ENCODE measurements around the gene CCDC13.

The CCDC13 gene

DNA sequence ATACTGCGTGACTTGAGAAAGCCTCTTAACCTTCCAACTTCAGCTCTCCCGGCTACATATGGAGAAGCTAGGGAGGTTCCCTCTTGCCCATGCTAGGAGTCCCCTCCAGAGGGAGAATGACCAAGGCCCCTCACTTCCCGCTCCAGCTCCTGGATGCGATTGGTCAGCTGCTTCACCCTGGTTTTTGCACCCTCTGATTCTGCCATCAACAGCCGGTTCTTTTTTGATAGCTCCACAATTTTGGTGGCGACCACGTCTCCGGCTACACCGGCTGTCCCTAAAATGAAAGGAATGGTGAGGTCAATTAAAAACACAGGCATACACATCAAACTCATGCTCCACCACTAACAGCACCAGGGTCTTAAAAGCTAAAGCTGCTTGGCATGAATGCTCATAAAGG lies 20.6 kb downstream of the CCDC13 start:
- no peak for DNase-seq (ENCODE audit: low spot score)

DNA sequence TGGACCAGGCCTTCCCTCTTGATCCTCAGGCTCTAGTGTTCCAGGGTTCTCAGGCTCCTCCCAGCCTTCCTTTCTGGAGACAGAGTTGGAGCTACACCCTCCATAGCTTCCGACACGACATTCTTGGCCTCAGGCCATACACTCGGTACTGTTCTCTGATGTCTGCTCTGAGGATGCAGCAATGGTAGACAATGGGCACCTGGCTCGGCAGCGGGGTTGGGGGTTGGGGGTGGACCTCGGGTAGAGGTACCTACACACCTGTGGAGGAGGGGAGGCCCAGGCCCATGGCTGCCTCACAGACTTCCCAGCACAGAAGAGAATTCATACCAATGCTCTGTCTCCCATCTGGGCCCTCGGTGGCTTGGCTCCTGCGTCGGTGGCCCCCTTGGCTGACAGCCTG lies 21.4 kb downstream of the CCDC13 start:
- DNase-seq (ENCODE audit: low spot score) = no peak

DNA sequence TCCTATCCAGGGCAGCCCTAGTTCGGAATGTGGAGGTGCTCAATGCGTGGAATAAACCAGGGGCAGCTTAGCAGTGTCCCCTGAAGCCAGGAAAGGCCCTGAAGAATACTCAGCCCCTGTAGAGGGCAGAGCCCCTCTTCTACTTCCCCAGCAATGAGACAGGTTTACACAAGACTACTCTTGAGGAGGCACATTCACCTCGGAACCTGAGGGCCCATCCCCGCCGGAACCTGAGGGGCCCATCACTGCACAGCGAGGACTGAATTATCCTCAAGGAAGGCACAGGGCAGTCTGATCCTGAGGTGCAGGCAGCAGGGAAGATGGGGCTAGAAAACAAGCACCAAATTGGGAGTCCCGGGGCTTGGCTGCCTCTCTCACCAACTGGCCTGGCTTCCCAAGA lies 22.2 kb downstream of the CCDC13 start:
- DNase-seq (ENCODE audit: low spot score) = no peak

- no peak for DNase-seq (ENCODE audit: low spot score)
These were observed 23.3 kb downstream of the CCDC13 start for GRCh38 chr3:42749753-42750231.

DNA sequence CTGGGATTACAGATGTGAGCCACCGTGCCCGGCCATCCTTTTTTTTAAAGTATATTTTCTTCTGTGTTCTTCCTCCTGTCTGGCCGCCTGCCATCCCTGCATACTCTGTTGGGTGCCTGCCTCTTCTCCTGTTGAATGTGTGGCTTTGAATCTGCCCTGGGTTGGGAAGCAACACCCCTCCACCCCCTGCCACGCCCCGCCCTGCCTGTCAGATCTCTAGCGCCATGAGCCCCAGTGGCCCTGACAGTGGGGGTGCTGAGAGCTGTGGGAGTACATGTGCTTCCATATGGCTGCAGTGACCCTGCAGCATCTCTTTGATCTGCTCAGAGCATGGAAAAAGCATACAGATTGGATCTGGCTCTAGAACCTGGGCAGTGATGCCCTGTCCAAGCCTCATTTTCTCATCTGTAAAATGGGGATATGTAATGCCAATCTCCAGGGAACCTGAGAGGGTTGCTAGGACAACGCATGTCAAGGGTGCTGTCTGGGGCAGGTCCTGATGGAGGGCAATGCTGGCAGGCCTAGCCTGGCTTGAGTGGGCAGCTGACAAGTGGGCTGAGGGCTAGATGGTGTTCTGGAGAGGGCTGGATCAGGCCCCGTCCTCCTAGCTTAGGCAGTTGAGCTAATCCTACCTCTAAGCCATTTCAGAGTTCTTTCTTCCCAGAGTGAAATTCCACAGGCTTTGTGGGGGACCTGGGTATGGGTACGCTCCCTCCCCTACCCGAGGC lies 23.9 kb downstream of the CCDC13 start:
- DNase-seq (ENCODE audit: low spot score) = no peak

- no peak for DNase-seq (ENCODE audit: low spot score)
These were observed 25.5 kb downstream of the CCDC13 start for GRCh38 chr3:42747581-42747980.

GRCh38 chr3:42746455-42747450 lies 26.3 kb downstream of the CCDC13 start:
- DNase-seq (ENCODE audit: low spot score) = no peak

DNA sequence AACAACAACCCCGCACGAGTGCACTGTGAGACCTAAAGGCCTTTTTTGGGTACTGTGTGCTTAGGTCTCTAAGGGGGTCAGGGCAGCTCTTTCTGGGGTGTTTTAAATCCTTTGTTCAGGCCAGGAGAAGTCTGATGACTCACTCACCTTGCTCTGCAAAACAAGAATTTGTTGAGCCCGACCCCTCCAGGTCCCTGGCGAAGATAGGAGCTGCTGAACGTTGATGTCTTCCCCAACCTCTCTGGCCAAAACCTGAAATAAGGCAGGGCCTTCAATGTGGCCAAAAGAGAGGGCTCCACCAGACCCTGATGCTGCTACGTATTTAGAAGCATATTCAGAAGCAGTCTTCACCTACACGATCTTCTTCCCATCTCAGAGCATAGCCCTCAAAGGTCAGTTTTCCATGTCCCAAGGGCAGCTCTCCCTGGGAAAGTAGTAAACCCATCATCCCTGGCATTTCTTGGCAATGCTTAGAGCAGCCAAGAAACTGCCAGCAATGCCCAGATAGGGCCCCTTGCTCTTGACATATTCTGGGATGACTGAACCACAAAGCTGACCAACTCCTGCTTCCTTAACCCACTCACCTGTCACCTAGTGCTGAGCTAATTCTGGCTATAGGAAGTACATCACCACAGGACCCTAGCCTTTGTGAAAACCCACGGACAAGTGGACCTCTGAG lies 27.1 kb downstream of the CCDC13 start:
- no peak for DNase-seq (ENCODE audit: low spot score)

DNA sequence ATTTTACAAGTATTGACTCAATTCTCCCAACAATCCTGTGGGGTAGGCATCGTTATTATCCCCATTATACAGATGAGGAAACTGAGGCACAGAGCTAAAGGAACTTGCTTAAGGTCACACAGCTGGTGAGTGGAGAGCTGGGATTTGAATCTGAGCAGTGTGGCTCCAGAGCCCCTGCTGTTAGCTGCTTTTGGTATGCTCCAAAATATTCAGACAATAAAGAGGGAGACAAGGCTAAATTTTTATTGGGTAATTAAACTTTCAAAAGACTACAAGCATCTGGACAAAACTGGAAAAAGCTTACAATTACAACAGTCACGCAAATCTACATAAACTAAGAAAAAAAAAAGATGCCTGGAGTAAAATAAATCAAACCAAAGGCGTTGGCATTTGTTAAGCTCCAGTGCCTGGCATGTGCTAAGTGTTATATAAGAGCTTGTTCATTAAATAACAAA lies 27.7 kb downstream of the CCDC13 start:
- DNase-seq (ENCODE audit: low spot score) = no peak

- DNase-seq (ENCODE audit: low spot score) = no peak
These were observed 29.7 kb downstream of the CCDC13 start for GRCh38 chr3:42743204-42743995.

DNA sequence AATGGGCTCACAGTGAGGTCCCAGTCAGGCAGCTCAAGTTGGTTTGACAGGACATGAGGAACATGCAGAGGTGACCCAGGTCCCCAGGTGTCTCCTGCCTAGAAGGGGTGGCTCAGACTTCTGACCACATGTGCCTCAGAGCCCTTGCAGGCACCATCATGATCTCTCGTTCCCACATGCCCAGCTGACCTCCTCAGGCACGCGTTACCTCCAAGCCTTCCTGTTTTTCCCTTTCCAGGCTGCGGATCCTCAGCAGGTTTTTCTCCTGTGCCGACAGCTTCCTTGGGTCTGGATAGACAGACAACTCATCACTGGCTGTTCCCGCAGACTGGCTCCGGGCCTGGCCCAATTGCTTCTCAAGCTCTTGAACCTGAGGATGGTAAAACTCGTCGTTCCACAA lies 30.4 kb downstream of the CCDC13 start:
- no peak for DNase-seq (ENCODE audit: low spot score)

DNA sequence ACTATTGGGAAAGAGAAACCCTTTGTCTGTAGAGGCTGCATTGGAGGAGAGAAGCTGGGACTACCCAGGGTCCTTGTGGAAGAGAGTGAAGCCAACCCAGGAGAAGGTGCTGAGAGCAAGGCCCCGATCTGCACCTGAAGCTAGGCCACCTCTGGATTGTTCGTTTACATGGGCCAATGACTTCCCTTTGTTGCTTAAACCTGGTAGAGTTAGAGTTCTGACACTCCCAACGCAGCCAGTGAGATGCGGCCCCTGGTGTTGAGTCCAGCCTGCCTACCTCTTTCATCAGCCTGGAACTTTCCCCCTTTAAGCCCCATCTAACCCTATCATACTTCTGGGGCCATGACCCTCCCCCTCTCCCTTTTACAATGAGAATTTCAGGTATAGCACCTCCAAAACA lies 30.8 kb downstream of the CCDC13 start:
- DNase-seq (ENCODE audit: low spot score) = no peak

DNA sequence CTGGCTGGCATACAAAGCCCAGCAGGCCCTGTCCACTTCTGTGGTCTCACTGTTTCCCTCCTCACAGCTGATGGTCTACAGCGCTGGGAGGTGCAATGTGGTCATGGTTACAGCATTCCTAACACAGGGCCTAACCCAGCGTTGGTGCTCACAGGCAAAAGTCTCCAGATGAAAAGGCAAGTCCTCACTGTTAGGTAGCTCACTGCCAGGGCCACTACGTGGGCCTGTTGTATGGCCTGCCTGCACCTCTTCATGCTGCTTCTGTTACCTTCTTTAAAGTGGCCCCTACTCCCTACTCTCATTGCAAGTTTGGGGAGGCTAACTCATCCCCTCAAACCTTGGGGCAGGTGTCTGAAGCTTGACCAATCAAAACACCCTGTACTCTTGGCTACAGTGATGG lies 31.3 kb downstream of the CCDC13 start:
- DNase-seq (ENCODE audit: low spot score) = no peak

DNA sequence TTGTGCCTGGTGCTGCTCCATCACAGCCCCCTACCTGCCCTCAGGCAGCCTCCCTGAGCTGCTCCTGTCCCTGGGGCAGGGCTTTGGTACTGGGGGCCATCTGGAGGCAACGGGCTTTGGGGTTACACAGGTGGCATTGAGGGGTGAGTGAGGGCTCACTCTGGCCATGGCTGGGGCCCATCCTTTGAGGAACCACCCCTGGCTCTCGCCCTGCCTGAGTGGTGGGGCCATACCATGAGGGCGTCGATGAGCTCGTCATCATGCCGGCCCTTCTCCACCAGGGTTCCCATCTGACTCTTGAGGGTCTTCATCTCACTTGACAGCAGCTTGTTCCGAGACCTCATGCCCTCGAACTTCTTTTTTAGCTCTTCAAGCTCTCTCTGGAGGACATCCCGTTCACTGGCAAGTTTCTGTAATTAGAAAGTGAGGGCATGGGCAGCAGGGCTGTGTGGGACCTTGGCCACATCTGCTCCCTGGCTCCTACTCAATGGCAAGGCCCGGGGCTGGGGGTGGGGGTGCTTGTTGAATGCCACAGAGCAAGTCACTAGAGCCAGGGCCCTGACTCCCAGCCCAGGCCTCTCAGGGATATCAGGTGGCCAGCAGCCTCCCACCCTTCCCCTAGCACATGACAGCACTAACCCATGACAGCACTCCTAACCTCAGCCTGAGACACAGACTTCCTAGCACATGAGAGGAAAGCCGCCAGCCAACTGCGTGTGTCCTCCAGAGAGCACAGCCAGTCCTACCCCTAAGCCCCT lies 33.5 kb downstream of the CCDC13 start:
- DNase-seq (ENCODE audit: low spot score) = no peak

GRCh38 chr3:42736531-42736930 lies 36.5 kb downstream of the CCDC13 start:
- DNase-seq (ENCODE audit: low spot score) = no peak

DNA sequence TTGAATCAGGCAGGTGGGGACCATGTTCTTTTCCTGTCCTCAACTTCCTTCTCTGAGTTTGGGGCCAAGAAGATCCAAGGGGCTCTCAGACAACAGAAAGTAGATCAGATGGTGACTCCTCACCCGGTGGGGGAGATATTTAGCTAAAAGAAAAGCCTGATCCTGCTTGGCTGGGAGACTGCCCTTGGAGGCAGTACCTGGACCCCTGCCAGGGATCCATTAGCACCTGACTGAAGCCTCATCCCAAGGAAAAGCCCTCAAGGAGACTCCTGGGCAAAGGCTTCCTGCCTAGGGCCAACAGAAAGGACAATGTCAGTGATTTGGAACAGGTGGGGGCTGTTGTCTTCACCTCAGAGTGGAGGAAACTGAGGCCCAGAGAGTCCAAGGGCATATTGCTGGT lies 37.0 kb downstream of the CCDC13 start:
- DNase-seq (ENCODE audit: low spot score) = no peak

- DNase-seq (ENCODE audit: low spot score) = no peak
These were observed 37.4 kb downstream of the CCDC13 start for GRCh38 chr3:42735615-42736014.

DNA sequence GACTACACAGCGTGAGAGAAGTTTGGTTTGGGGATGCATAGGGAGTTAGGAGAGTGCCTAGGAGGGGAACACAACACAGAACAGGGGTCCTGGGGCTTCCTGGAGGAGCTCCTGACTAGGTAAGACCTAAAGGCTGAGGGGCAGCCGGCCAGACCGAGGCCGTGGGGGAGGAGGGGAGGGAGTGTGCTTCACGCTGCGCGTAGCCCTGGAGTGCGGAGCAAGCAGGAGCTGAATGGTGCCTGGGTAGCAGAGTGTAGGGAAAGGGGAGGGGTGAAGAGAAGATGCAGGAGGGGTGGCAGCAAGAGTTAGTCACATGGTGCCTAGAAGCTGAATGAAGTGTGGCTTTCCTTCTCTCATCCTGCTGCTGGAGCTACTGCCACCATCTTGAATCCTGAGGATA lies 38.0 kb downstream of the CCDC13 start:
- DNase-seq (ENCODE audit: low spot score) = no peak

GRCh38 chr3:42734263-42734860 lies 38.7 kb downstream of the CCDC13 start:
- DNase-seq (ENCODE audit: low spot score) = no peak

DNA sequence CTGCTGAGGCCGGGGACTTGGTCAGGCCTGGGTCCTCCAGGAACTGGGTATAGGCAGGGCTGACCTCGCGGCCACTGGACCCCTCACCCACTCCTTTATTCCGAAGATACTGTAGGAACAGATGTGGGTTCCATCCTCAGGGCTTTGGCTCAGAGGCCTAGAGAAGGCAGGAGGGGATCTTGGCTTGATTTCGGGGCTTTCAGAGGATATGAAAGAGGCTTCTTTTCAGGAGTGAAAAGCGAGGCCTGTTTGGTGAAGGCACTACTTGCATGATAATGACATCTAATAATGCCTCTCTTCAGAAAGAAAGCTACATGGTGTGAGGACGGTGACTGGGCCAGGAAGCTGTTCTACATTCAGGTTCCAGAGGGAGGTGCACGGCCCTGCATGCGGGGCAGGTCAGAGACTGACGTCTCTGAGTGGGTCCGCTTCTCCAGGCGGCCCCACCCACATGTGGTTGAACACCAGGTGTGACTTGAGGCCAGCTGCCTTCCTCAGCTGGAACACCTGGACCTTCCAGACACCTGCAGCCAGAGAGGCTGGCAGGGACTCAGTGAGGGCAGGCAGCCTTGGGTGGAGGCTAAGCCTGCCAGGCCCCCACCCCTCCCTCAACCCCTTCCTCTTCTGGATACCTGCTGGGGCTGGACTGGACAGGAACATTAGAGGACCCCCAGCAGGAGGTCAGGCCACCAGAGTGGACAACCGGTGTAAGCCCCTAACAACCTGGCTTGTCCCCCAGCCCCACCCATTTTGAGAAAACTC lies 39.4 kb downstream of the CCDC13 start:
- no peak for DNase-seq (ENCODE audit: low spot score)
